Measurements from ENCODE around the gene PKD1.

The PKD1 gene

DNA sequence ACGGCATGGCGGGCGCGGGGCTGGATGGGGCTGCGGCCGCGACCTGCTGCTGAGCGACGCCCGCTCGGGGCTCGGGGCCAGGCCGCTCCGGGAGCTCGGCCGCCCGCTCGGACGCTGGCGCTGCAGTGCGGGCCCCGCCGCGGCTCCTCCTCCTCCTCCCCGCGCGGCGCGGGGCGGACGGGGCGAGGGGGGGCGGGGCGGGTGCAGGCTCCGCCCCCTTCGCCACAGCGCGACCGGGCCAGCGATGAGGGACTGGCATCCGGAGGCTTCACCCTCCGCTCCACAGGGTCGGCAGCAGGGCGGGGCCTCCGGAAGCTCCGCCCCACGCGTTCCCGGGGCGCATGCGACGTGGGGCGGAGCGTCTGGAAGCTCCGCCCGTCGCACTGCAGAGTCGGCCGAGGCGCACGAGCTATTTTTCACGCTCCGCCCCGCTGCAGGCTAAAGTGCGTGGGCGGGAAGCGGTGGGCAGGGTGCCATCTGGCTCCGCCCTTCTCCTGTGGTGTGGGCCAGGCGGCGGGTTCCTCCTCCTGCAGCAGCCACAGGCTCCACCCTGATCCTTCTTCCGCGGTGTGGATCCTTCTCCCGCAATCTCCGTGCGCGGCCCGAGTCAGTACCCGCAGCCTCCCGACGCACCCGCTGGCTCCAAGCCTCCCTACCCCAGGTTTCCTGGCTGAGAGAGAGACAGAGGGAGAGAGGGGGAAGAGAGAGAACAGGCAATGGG lies at the start of gene PKD1:
PKD1 (minus strand) TSS at position 129 of the 721 bp plus-strand sequence. CDS start 209 bp downstream, outside the sequence.
- peak; percentile 35 for DNase-seq (ENCODE audit: low spot score)

DNA sequence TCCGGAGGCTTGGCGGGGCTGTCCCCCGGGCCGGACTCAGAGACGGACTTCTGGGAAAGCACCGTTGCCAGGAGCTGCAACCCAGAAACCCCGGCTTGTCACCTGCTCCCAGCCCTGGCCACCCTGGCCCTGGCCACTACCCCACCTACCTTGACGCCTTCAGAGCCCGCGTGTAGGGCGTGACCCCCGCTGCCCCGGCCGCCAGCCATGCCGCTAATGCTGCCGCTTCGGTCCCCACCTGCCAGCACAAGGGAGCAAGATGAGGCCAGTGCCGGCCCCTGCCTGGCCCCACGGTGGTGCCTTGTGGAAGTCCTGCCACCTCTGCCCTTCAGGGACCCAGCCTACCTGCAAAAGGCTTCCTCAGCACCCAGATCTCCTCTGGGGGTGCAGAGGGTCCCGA lies 49.3 kb upstream of the PKD1 start:
- DNase-seq (ENCODE audit: low spot score), result no peak

DNA sequence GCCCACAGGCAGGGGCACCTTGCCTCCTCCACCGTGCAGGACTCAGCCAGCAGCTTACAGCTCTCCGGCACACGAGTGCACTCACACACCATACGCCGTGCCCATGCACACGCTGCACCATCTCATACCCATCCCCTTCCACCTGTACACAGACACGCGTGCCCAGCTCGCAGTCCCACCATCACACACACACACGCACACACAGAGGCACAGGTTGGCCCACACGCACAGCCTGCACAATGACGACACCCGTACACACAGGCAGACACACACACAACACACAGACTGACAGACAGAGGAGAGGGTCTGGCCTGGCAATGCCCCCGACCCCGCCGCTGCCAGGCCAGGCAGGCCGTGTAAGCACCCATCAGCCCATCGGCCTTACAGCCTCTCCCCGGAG lies 48.6 kb upstream of the PKD1 start:
- no peak for DNase-seq (ENCODE audit: low spot score)

DNA sequence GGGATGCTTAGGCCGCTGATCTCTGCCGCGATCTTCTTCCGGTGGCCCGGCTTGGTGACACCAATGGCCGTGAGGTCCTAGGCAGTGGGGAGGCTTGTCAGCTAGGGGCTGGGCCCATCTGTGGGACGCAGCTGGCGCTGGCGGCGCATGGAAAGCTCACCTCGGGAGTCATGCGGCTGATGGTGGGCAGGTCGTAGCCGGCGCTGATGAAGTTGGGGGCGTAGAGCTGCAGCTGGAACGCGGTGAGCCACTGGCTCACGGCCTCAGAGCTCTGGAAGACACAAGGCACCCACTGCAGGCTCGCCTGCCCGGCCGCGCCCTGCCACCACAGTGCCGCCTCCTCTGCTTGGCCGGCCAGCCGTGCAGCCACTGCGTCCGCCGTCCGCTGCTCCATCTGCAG lies 48.0 kb upstream of the PKD1 start:
- DNase-seq (ENCODE audit: low spot score), result no peak

DNA sequence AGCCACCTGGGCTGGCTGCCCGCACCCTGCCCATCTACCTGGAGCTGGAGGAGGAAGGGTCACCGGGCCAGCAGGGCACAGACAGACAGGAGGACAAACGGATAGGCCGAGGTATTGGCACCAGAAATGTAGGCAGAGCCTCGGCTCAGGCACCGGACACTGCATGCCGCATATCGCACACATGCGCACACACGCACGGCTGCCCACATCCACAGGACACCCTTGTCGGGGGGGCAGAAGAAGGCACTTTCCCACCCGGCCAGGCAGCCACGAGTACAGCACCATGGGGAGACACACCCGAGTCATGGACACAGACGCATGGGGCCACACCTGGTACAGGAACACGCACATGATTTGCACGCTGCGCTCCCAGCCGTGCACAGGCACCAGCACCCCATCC lies 46.3 kb upstream of the PKD1 start:
- DNase-seq (ENCODE audit: low spot score), result no peak

DNA sequence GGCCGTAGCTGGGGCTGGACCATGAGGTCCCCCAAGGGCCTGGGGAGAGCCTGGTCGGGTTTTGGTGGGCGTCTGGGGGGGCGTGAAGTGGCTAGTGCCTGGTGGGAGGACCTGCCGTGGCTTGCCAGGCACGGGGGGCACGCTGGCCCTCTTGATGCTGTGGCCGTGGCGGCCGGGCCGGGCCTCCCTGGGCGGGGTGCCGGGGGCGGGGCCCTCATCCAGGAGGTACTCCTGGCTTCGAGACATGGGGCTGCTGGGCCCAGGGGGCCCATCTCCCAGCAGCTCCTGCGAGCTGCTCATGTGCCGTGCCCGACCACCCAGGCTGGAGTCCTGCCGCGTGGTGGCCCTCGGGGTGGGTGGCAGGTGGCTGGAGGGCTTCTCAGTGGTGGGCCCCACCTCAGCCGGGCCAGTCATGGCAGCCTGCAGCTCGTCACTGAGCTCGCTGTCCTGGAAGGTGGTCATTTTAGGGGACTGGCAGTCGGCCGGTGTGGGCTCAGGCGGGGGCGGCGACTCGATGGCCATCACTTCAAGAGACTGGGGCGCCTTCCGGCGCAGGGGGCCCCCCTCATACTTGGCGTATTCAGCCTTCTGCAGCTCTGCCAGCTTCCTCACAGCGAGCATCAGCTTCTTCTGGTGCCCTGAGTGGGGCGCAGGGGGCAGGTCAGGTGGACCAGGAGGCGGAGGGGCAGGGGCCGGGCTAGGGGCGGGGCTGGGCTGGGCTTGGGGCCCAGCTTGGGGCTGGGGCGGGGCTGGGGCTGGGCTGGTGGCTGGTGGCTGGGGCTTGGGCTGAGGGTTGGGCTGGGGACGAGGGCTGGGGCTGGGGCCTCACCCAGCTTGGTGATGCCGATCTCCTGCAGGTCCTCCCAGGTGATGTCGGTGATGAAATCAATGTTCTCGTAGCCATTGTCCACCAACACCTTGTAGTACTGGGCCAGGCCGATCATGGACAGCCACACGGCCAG lies 45.5 kb upstream of the PKD1 start:
- no peak for DNase-seq (ENCODE audit: low spot score)

DNA sequence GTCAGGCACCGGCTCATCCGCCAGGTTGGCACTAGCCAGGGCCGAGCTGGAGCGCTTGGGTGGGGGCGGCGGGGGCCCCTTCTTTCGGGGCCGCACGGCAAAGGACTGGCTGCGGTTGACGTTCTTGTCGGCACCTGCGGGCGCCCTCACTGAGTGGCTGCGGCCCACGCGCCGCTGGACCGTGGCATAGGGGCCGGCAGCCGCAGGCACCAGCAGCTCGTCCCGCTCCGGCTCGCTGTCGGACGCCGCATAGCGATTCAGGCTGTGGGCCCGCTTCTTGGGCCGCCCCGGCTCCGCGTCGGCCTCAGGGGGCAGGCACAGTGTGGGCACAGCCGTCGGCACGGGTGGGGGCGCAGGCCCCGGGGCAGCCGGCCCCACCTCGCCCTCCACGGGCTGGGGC lies 44.8 kb upstream of the PKD1 start:
- DNase-seq (ENCODE audit: low spot score), result no peak

DNA sequence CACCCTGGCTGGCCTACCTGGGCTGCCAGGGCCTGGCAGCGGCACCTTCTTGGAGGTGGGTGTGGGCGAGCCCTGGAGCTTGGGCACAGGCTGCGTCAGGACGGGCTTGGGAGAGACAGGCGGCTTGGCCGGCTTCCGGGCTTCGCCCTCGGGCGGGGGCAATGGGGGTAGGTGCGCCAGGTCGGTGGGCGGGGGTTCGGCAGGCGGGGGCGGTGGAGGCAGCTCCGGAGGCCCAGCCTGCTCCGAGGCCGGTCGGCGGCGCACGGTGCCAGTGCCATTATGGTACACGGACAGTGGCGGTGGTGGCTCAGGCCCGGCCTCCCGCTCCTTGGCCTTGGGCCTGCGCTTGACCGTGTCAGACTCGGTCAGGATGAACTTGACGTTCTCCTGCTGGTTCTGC lies 43.9 kb upstream of the PKD1 start:
- no peak for DNase-seq (ENCODE audit: low spot score)

DNA sequence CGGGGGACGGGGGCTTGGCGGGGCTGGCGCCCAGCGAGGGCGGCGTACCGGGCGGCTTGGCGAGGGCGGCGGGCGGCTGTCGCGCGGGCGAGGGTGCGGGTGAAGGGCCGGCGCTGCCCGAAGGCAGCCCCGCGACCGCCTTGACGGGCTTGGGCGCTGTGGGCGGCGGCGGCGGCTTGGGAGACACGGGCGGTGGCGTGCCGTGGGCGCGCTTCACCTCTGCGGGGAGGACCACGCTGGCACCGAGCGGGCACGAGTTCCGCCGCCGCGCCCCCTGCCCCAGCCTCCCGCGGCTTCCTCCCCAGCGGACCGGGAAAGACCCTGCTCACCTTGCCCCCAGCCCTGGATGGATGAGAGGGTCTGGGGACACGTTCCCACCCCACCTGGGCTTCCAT lies 43.4 kb upstream of the PKD1 start:
- DNase-seq (ENCODE audit: low spot score), result no peak

DNA sequence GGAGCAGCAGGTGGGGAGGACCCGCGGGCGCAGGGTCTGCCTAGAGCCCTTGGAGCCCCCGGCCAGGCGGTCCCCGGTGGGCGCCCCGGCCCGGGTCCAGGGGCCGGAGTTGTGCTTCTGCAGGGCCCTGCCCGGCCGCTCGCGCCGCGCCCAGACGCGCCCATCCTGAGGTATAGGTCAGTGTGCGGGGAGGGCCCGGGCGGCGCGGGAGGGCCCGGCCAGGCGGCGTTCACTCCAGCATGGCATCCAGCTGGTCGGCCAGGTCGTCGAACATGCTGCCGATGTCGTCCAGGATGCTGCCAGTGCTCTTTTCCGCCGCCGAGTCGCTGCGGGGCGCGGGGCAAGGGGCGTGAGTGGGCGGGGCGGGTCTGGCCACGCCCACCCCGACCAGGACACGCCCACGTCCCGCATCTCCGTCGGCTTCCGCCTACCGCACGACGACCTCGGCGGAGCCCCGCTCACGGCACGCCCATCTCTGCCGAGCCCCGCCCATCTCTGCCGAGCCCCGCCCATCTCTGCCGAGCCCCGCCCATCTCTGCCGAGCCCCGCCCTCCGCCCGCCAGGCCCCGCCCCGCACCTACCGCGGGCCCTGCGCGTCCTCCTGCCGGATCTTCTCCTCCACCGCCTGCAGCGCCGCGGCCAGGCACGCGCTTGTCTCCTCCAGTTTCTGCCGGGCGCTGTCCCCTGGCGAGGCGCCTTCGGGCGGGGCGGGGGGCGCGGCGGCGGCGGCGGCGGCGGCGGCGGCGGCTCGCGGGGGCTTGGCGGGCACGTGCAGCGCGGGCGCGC lies 42.8 kb upstream of the PKD1 start:
- DNase-seq (ENCODE audit: low spot score), result no peak

DNA sequence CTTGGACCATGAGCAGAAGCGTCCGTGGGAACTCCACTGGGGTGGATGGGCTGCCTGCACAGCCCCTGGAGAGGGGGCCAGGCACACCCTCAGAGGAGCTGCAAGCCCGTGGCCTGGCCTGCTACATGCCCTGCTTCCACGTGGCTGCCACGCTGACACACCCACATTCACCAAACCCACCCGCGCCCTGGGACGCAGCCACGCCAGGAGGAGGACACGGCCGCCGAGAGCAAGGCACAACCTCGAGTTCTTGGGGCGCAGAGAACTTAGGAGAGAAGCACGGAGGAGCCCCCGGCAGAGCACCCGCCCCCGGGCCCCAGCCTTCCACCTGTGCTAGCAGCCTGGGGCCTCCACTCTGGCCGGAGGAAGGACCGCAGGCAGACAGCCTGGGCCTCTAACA lies 41.9 kb upstream of the PKD1 start:
- no peak for DNase-seq (ENCODE audit: low spot score)

DNA sequence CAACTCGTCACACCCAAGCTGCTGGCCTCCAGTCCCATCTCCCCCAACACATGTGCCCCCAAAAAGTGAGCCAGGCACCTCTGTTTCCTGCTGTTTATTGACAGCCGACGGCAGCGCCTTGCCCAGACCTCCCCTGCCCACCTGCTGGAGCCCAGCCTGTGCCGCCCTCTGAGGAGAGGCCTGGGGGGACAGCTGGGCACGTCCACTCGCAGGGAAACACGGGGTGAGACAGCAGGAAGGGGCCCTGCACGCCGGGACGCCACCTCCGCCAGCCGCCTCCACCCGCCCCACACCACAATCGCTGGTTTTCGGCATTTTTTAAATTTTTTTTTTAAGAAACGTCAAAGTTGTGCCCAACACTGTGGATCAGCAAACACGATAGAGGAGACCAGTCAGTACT lies 41.4 kb upstream of the PKD1 start:
- no peak for DNase-seq (ENCODE audit: low spot score)

DNA sequence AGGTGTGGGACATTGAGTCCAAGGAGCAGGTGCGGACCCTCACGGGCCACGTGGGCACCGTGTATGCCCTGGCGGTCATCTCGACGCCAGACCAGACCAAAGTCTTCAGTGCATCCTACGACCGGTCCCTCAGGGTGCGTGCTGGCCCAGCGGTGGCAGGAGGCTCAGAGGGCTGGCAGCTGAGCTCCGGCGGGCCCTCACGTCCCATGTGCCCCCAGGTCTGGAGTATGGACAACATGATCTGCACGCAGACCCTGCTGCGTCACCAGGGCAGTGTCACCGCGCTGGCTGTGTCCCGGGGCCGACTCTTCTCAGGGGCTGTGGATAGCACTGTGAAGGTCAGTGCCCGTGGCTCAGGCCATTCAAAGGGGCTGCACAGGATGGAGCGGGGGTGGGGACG lies 40.3 kb upstream of the PKD1 start:
- DNase-seq (ENCODE audit: low spot score), result no peak

DNA sequence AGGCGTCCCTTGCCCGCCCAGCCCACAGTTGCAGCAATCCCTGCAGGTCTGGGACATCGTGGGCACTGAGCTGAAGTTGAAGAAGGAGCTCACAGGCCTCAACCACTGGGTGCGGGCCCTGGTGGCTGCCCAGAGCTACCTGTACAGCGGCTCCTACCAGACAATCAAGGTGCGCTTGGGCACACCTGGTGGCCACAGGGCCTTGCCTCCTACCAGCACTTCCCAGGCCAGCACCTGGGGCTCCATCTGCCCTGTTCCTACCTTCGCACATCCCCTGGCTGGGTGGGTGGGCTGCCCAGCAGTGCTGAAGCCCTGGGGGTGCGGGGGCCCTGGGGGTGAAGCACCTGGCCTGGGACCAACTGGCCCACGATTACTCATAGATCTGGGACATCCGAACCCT lies 39.8 kb upstream of the PKD1 start:
- DNase-seq (ENCODE audit: low spot score), result no peak

DNA sequence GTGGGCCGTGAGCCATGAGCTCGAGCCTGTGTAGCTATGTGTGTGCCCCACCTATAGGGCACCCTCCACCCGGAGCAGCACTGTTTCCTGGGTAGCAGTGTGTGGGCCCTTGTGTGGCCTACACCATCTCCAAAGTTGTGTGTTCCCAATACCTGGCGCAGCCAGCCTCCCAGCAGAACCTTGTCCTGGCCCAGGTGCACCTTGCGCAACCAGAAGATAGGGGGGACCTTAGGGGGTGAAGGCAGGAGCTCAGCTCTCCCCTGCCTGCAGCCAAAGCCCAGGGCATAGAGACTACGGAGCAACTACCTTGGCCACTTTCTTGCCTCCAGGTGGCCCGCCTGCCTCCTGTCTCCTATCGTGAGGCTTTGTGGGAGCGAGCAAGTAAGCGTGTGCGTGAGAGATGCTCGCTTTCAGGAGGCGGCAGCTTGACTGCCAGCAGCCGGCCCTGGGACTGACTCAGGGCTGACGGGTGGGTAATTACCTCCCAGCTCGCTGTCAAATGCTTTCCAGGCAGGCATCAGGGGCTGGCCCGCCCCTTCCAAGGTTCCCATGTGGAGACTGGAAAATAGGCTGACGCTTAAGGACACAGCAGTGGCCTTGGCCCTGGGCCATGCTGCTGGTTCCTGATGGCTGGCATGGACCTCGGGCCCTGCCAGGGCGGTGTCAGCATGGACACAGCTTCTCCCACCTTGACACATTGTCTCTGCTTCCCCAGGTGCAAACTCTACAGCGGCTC lies 38.9 kb upstream of the PKD1 start:
- DNase-seq (ENCODE audit: low spot score), result no peak

DNA sequence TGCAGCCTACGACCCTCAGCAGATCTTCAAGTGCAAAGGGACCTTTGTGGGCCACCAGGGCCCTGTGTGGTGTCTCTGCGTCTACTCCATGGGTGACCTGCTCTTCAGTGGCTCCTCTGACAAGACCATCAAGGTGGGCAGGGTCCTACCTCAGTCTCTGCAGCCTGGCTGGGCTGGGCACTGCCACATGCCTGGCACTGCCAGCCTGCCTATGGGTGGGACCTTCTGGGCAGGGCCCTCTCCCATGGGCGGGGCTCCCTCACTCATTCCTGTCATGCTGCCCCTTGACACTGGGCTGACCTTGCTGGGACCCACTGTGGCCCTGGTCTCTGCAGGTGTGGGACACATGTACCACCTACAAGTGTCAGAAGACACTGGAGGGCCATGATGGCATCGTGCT lies 38.2 kb upstream of the PKD1 start:
- no peak for DNase-seq (ENCODE audit: low spot score)

DNA sequence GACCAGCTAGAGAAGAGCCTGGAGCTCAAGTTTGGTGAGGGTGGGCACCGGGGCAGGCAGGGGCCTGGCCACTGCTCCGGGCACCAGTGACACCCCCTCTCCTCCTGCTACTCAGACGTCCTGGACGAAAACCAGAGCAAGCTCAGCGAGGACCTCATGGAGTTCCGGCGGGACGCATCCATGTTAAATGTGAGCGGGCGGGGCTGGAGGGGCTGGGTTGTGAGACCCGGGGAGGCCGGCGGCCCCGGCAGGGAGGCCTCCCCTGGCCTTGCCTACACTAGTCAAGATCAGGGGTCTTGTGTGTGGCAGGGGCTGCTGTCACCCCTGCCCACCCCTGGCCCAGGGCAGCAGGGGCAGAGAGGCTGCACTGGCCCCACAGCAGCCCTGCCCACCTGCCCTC lies 37.7 kb upstream of the PKD1 start:
- no peak for DNase-seq (ENCODE audit: low spot score)

DNA sequence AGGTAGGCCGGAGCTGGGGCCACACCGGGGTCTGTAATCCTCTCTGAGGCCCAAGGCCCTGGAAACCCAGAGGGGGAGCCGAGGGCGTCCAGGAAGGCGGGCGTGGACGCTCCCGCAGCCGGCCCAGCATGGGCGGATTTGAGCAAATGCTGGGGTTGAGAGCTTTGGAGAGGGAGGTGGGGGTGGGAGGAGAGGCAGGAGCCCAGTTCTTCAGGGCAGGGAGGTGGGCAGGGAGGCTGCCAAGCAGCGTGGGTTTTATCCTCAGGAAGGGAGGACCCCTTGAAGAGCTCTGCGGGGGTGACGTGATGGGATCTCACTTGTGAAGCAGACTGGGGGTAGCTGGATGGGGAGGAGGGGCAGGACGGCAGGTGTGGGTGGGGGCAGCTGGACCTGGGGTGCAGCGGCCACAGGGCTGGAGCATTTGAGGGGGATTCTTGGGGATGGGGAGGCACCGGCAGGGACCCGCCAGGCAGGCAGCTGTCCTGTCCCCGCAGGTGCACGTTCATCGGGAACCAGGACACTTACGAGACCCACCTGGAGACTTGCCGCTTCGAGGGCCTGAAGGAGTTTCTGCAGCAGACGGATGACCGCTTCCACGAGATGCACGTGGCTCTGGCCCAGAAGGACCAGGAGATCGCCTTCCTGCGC lies 37.1 kb upstream of the PKD1 start:
- DNase-seq (ENCODE audit: low spot score), result no peak

DNA sequence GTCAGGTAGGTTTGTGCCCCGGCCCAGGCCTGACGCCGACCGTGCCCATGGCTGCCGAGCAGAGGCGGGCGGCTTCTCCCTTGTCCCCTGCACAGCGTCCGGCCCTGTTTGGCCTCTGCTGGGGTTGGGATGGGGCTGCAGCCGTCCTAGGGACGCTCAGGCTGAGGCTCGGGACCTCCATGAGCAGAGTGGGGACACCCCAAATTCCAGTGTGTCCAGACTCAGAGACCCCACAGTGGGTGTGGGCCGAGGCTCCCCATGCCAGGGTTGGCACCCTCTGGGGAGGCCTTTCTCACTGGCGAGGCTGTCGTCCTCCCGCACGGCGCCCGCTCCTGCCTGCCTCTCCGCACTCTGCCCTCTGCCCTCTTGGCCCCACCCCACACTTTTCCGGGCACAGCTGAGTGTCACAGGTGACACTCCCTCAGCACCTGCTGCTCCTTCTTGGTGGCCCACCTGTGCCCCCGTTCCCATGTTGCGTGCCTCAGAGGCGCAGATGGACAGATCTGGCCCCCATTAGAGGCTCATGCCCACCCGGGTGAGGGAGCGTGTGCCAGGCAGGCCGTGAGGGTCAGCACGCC lies 36.0 kb upstream of the PKD1 start:
- DNase-seq (ENCODE audit: low spot score), result no peak

DNA sequence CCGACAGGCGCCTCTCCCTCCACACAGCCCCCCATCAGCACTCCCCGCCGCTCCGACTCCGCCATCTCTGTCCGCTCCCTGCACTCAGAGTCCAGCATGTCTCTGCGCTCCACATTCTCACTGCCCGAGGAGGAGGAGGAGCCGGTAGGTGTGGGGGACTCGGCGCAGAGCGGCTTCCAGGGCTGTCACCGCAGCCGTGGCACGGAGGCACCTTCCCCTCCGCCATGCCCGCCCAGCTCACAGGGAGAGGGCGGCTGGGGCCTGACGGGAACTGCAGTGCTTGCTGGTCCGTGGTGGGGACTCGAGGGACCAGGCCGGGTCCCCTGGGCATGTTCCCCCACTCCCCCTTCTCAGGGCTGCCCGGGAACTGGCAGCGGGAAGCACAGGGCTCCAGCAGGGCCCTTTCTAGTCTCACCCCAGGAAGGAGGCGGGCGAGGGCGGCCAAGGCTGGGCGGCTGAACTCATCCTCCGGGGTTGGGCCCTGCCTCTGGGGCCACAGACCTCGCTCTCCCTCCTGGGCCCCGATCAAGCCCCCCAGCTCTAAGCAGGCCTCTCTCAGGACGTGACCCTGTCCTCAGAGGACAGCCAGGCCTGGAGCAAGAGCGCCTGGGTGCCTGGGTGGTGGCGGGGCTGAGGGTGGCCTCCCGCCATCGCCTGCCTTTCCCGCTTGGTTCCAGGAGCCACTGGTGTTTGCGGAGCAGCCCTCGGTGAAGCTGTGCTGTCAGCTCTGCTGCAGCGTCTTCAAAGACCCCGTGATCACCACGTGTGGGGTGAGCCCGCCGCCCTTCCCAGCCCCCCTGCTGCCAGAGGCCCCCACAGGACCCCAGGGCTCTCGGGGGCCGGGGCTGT lies 35.1 kb upstream of the PKD1 start:
- DNase-seq (ENCODE audit: low spot score), result no peak

Measured in germinal center (tissue), 1 donor.